Forelimb muscle (tissue), 1 donor: ENCODE measurements around the gene PLPP7. TPM values are rescaled to one million over a fixed set of nuclear protein-coding genes. Genes with fewer than 3 reads are reported as not detected.
"Not testable (repeated sequence)": the region's sequence is repeated elsewhere in the genome, so short reads cannot be mapped to it uniquely, and the experiment has no call there.

Experiments used
- DNase-seq: peaks from one replicate; pipeline ENCODE4 v3.0.0-alpha.2; 2013; ENCODE audit warnings: low read depth
- polyA plus RNA-seq: library from polyadenylated mRNA; unstranded; fragments of 120-200 nt; gene quantifications from one replicate; pipeline ENCODE4 v1.2.1, GENCODE V29; 2013; ENCODE audit not compliant: insufficient read length

PLPP7 gene
- polyA plus RNA-seq, 1 donor, result 45.7 TPM

GRCh38 chr9:131266266-131267229 is 23.0 kb upstream of the PLPP7 start:
- DNase-seq, result no peak

GRCh38 chr9:131270171-131271015 is 19.1 kb upstream of the PLPP7 start:
- DNase-seq, result no peak

- not testable (repeated sequence) for DNase-seq
Observed at GRCh38 chr9:131271016-131271273, 18.6 kb upstream of the PLPP7 start.

- DNase-seq, result no peak
Observed at GRCh38 chr9:131271506-131271931, 18.0 kb upstream of the PLPP7 start.

- DNase-seq, result no peak
Observed at GRCh38 chr9:131272212-131272611, 17.3 kb upstream of the PLPP7 start.

GRCh38 chr9:131273146-131273855 is 16.2 kb upstream of the PLPP7 start:
- no peak for DNase-seq

GRCh38 chr9:131273856-131274673 is 15.5 kb upstream of the PLPP7 start:
- DNase-seq, result no peak

- no peak for DNase-seq
Observed at GRCh38 chr9:131274674-131275331, 14.7 kb upstream of the PLPP7 start.

GRCh38 chr9:131275332-131276093 is 14.0 kb upstream of the PLPP7 start:
- DNase-seq, result no peak

- DNase-seq, result no peak
Observed at GRCh38 chr9:131276094-131276888, 13.2 kb upstream of the PLPP7 start, which contains the start of gene FAM78A. Gene FAM78A, minus strand, starts transcription at chr9:131276510. Its CDS starts 331 bp downstream, at chr9:131276179.

- DNase-seq, result no peak
Observed at GRCh38 chr9:131276891-131277286, 12.6 kb upstream of the PLPP7 start.

GRCh38 chr9:131277287-131277909 is 12.1 kb upstream of the PLPP7 start:
- no peak for DNase-seq

- DNase-seq, result peak; percentile 71
Observed at GRCh38 chr9:131277910-131278701, 11.4 kb upstream of the PLPP7 start.

GRCh38 chr9:131278702-131279111 is 10.8 kb upstream of the PLPP7 start:
- no peak for DNase-seq

GRCh38 chr9:131279196-131279862 is 10.2 kb upstream of the PLPP7 start:
- DNase-seq, result no peak

- DNase-seq, result no peak
Observed at GRCh38 chr9:131279863-131280570, 9.5 kb upstream of the PLPP7 start.
